GM23338 (cell line): ENCODE measurements around the gene LIMK2. TPM values are rescaled to one million over a fixed set of nuclear protein-coding genes. Genes with fewer than 3 reads are reported as not detected.

ENCODE experiments used
- ATAC-seq: fragments of 200-7000 bp; cut with Tn5 transposase; 3 replicates; pipeline ENCODE4 v1.9.1; 2020
- DNase-seq: peaks from one replicate; pipeline ENCODE4 v3.0.0-alpha.2; 2015; ENCODE audit warnings: low spot score
- H2AFZ ChIP-seq: fragments of 200-600 bp; sonication (generic); 2 replicates; pipeline ENCODE4 v1.8.0; 2016; ENCODE audit warnings: antibody characterized with exemption, mild to moderate bottlenecking, moderate library complexity
- H3F3A ChIP-seq: fragments of 200-600 bp; sonication (generic); replicated peaks from 2 replicates; pipeline ENCODE4 v1.8.0; 2017; ENCODE audit warnings: antibody characterized with exemption, mixed run types, low read depth
- H3K27ac ChIP-seq: fragments of 200-600 bp; sonication (generic); 2 replicates; pipeline ENCODE4 v1.6.1; 2016; ENCODE audit warnings: low read depth
- H3K27me3 ChIP-seq: fragments of 200-600 bp; sonication (generic); 2 replicates; pipeline ENCODE4 v1.8.0; 2016; ENCODE audit warnings: mild to moderate bottlenecking, mixed run types, moderate library complexity; ENCODE audit not compliant: insufficient read depth
- H3K36me3 ChIP-seq: fragments of 200-600 bp; sonication (generic); 2 replicates; pipeline ENCODE4 v1.8.0; 2016; ENCODE audit warnings: mild to moderate bottlenecking; ENCODE audit not compliant: insufficient read depth
- H3K4me1 ChIP-seq: fragments of 200-600 bp; sonication (generic); 2 replicates; pipeline ENCODE4 v1.8.0; 2016; ENCODE audit warnings: mild to moderate bottlenecking, moderate library complexity; ENCODE audit not compliant: insufficient read depth
- H3K4me2 ChIP-seq: fragments of 200-600 bp; sonication (generic); 2 replicates; pipeline ENCODE4 v1.7.1; 2017; ENCODE audit warnings: mixed run types
- H3K4me3 ChIP-seq: fragments of 200-600 bp; sonication (generic); 2 replicates; pipeline ENCODE4 v1.6.1; 2016; ENCODE audit warnings: mixed run types
- H3K79me2 ChIP-seq: fragments of 200-600 bp; sonication (generic); replicated peaks from 2 replicates; pipeline ENCODE4 v1.8.0; 2017; ENCODE audit warnings: mild to moderate bottlenecking; ENCODE audit not compliant: insufficient read depth
- H3K9me2 ChIP-seq: fragments of 200-600 bp; sonication (generic); 2 replicates; pipeline ENCODE4 v1.8.0; 2017; ENCODE audit not compliant: insufficient read depth
- H4K20me1 ChIP-seq: fragments of 200-600 bp; sonication (generic); replicated peaks from 2 replicates; pipeline ENCODE4 v1.8.0; 2017; ENCODE audit warnings: mild to moderate bottlenecking; ENCODE audit not compliant: insufficient read depth
- H3K27ac Mint-ChIP-seq: 2 replicates; pipeline ENCODE4 v1.8.0; 2020; ENCODE audit warnings: inconsistent platforms, mild to moderate bottlenecking, moderate library complexity, mixed read lengths
- H3K27me3 Mint-ChIP-seq: 3 replicates; pipeline ENCODE4 v1.8.0; 2022; ENCODE audit warnings: low read depth, mild to moderate bottlenecking, moderate library complexity, mixed read lengths, inconsistent platforms; ENCODE audit not compliant: insufficient read depth, poor library complexity
- H3K36me3 Mint-ChIP-seq: 3 replicates; pipeline ENCODE4 v1.8.0; 2021; ENCODE audit warnings: low read depth, mild to moderate bottlenecking, inconsistent platforms, moderate library complexity, mixed read lengths
- H3K4me1 Mint-ChIP-seq: 3 replicates; pipeline ENCODE4 v1.8.0; 2020; ENCODE audit warnings: mild to moderate bottlenecking, inconsistent platforms, mixed read lengths
- H3K4me3 Mint-ChIP-seq: 3 replicates; pipeline ENCODE4 v1.8.0; 2021; ENCODE audit warnings: moderate library complexity, mild to moderate bottlenecking, inconsistent platforms, mixed read lengths
- H3K9me3 Mint-ChIP-seq: 3 replicates; pipeline ENCODE4 v1.8.0; 2020; ENCODE audit warnings: moderate library complexity, mild to moderate bottlenecking, inconsistent platforms, mixed read lengths
- CREB1 ChIP-seq: fragments of 250-450 bp; sonication (Bioruptor Pico); IDR thresholded peaks from 2 replicates; pipeline ENCODE4 v1.5.0; 2020; ENCODE audit warnings: low read depth, mild to moderate bottlenecking, moderate library complexity
- CTCF ChIP-seq, 2 experiments: fragments of 200-600 bp in 1 of 2; sonication (generic) in 1 of 2; conservative IDR thresholded peaks; 2 replicates each; pipeline versions ENCODE4 v1.5.1 to v1.6.1; 2016 to 2017; ENCODE audit warnings: antibody characterized with exemption in 2 of 2, low read depth in 2 of 2, mild to moderate bottlenecking in 2 of 2, moderate library complexity in 1 of 2
- ETS1 ChIP-seq: IDR thresholded peaks from 2 replicates; pipeline ENCODE4 v1.6.1; 2016; ENCODE audit warnings: antibody characterized with exemption
- EZH2 ChIP-seq: fragments of 200-600 bp; sonication (generic); IDR thresholded peaks from one replicate; pipeline ENCODE4 v1.8.0; 2017; ENCODE audit warnings: antibody characterized with exemption, mild to moderate bottlenecking, low read depth; ENCODE audit not compliant: unreplicated experiment
- EZH2phosphoT487 ChIP-seq: fragments of 200-600 bp; sonication (generic); IDR thresholded peaks from one replicate; pipeline ENCODE4 v1.8.1; 2018; ENCODE audit warnings: antibody characterized with exemption; ENCODE audit not compliant: unreplicated experiment
- JUNB ChIP-seq: IDR thresholded peaks from one replicate; pipeline ENCODE4 v1.6.1; 2016; ENCODE audit warnings: antibody characterized with exemption; ENCODE audit not compliant: unreplicated experiment
- NANOG ChIP-seq: IDR thresholded peaks from 2 replicates; pipeline ENCODE4 v1.6.1; 2016; ENCODE audit warnings: antibody characterized with exemption, borderline replicate concordance
- POLR2AphosphoS5 ChIP-seq: IDR thresholded peaks from 2 replicates; pipeline ENCODE4 v1.6.1; 2016; ENCODE audit warnings: antibody characterized with exemption, low read depth
- REST ChIP-seq: IDR thresholded peaks from one replicate; pipeline ENCODE4 v1.6.1; 2018; ENCODE audit warnings: antibody characterized with exemption; ENCODE audit not compliant: unreplicated experiment
- STAT1 ChIP-seq: IDR thresholded peaks from one replicate; pipeline ENCODE4 v1.6.1; 2016; ENCODE audit warnings: antibody characterized with exemption; ENCODE audit not compliant: unreplicated experiment
- ZNF114 ChIP-seq: fragments of 250-450 bp; sonication (Bioruptor Pico); IDR thresholded peaks from 2 replicates; pipeline ENCODE4 v1.5.0; 2020; ENCODE audit warnings: mild to moderate bottlenecking, moderate library complexity
- ZNF331 ChIP-seq: fragments of 250-450 bp; sonication (Bioruptor Pico); IDR thresholded peaks from 2 replicates; pipeline ENCODE4 v1.5.0; 2020; ENCODE audit warnings: low read depth, mild to moderate bottlenecking, moderate library complexity
- ZNF462 ChIP-seq: fragments of 250-450 bp; sonication (Bioruptor Pico); IDR thresholded peaks from 2 replicates; pipeline ENCODE4 v1.5.0; 2020; ENCODE audit warnings: mild to moderate bottlenecking, moderate library complexity
- polyA plus RNA-seq: library from polyadenylated mRNA; unstranded; fragments of >200 nt; fragmentation: Nextera tagmentation; extraction: Ambion mirVana; gene quantifications from 2 replicates; pipeline ENCODE4 v1.2.1, GENCODE V29; 2016
- total RNA-seq: library from RNA; depleted of rRNA; stranded (reverse); fragments of >200 nt; shearing (Covaris generic); gene quantifications from 2 replicates; pipeline ENCODE4 v1.2.3, GENCODE V29; 2014

LIMK2 gene
- total and polyA plus RNA-seq, 2 experiments from 2014 or later: 12.5 to 39.8 TPM

- no peak overlapping the region for H3K4me3 ChIP-seq
- peaks cover 6% of the 10 kb centered on the region for H3K27me3 Mint-ChIP-seq
- no peaks in the 10 kb centered on the region for H3K36me3 ChIP-seq
- H3K27me3 ChIP-seq: peaks cover 7% of the 10 kb centered on the region; the same call in 1 of the 2 replicates
- no peak overlapping the region for H2AFZ ChIP-seq
- no peak overlapping the region for H3K4me2 ChIP-seq
- no peaks in the 10 kb centered on the region for H3K9me3 Mint-ChIP-seq
- H3K36me3 Mint-ChIP-seq: no peaks in the 10 kb centered on the region
- no peak overlapping the region for H3K27ac ChIP-seq
- H4K20me1 ChIP-seq: no peaks in the 10 kb centered on the region
- H3K4me1 Mint-ChIP-seq: peaks cover 11% of the 10 kb centered on the region
- H3K4me3 Mint-ChIP-seq: no peak overlapping the region
- H3K27ac Mint-ChIP-seq: peak overlapping the region; percentile 81
- TF ChIP-seq ZNF331 (no peak), NANOG (no peak), REST (no peak), EZH2phosphoT487 (no peak), ZNF114 (CRISPR knock-in tag) (no peak), CREB1 (CRISPR knock-in tag) (no peak), JUNB (no peak), ETS1 (no peak), EZH2 (no peak), ZNF462 (no peak), CTCF (conservative IDR thresholded peaks at IDR 0.05; ENCODE audit: low read depth in 2 of 2) (no peak), POLR2AphosphoS5 (no peak), STAT1 (no peak)
- H3K79me2 ChIP-seq: no peaks in the 10 kb centered on the region
- ATAC-seq (peak; percentile 43), DNase-seq (no peak)
- H3K4me1 ChIP-seq: no peaks in the 10 kb centered on the region
- H3K9me2 ChIP-seq: no peaks in the 10 kb centered on the region
- no peaks in the 10 kb centered on the region for H3F3A ChIP-seq
These were observed 72.4 kb downstream of the LIMK2 start for GRCh38 chr22:31284281-31285155.
